Epithelial cell of esophagus (primary cell): Measurements from ENCODE around the gene APPBP2.

Experiments used
- DNase-seq: peaks from one replicate; pipeline ENCODE4 v3.0.0; 2010; ENCODE audit warnings: low read depth
- H3K4me3 ChIP-seq: 2 replicates; pipeline ENCODE4 v1.5.1; 2011; ENCODE audit warnings: mild to moderate bottlenecking, low read length, control low read depth
- CTCF ChIP-seq: IDR thresholded peaks from 2 replicates; pipeline ENCODE4 v1.5.1; 2011; ENCODE audit warnings: low read depth, mild to moderate bottlenecking, low read length, control low read depth, inconsistent platforms; ENCODE audit not compliant: insufficient read depth; ENCODE audit errors: missing control alignments

APPBP2 gene

GRCh38 chr17:60398227-60398959 lies 127.6 kb downstream of the APPBP2 start:
- TF ChIP-seq CTCF: no peak
- no peak overlapping the region for H3K4me3 ChIP-seq
- DNase-seq: no peak

- no peak overlapping the region for H3K4me3 ChIP-seq
- no peak for DNase-seq
- no peak for TF ChIP-seq CTCF
Measured at GRCh38 chr17:60396412-60396811, 129.6 kb downstream of the APPBP2 start.

GRCh38 chr17:60395508-60396065 lies 130.5 kb downstream of the APPBP2 start:
- no peak overlapping the region for H3K4me3 ChIP-seq
- TF ChIP-seq CTCF: no peak
- DNase-seq: no peak

- TF ChIP-seq CTCF: no peak
- no peak overlapping the region for H3K4me3 ChIP-seq
Measured at GRCh38 chr17:60393840-60394723, 132.0 kb downstream of the APPBP2 start.

More at GRCh38 chr17:60393840-60394723, 132.0 kb downstream of the APPBP2 start:
- peak; percentile 57 for DNase-seq
